Right lobe of liver (tissue), 6 donors: ENCODE results near the gene CIBAR2. TPM values are rescaled to one million over a fixed set of nuclear protein-coding genes. Genes with fewer than 3 reads are reported as not detected.
A peak's percentile ranks its signal among the peaks of the same experiment; 100 is the strongest.

ENCODE experiments used
- ATAC-seq, 4 donors: fragments of 200-7000 bp; cut with Tn5 transposase; one replicate each; pipeline ENCODE4 v1.9.1; 2020; ENCODE audit warnings: mild to moderate bottlenecking in 4 of 4, moderate library complexity in 4 of 4
- DNase-seq, 3 donors: peaks; one replicate each; pipeline ENCODE4 v3.0.0-alpha.2; 2020
- H3K27ac ChIP-seq, 3 donors: fragments of 200-600 bp; one replicate each; pipeline ENCODE4 v1.8.0; 2022
- H3K27me3 ChIP-seq, 2 donors: fragments of 200-600 bp; one replicate each; pipeline ENCODE4 v1.8.0; 2022
- H3K36me3 ChIP-seq, 4 donors: fragments of 200-600 bp; sonication (generic) in 1 of 4; one replicate each; pipeline versions ENCODE4 v1.5.1 to v1.8.0; 2017 to 2022; ENCODE audit warnings: control low read depth in 1 of 4
- H3K4me1 ChIP-seq, 4 donors: fragments of 200-600 bp; sonication (generic) in 1 of 4; one replicate each; pipeline versions ENCODE4 v1.5.1 to v1.8.0; 2017 to 2022; ENCODE audit warnings: control low read depth in 1 of 4
- H3K4me3 ChIP-seq, 3 donors: fragments of 200-600 bp; one replicate each; pipeline ENCODE4 v1.8.0; 2022
- H3K9me3 ChIP-seq, 4 donors: fragments of 200-600 bp; sonication (generic) in 1 of 4; one replicate each; pipeline versions ENCODE4 v1.5.1 to v1.8.0; 2017 to 2022; ENCODE audit warnings: control low read depth in 1 of 4
- POLR2A ChIP-seq: fragments of 450-650 bp; IDR thresholded peaks from one replicate; pipeline ENCODE4 v1.6.1; 2017; ENCODE audit warnings: antibody characterized with exemption, mild to moderate bottlenecking
- WGBS: methylation state at CpG from one replicate; pipeline ENCODE4 v1.1.6; 2018; ENCODE audit warnings: low coverage, low lambda C conversion rate; ENCODE audit not compliant: insufficient coverage; ENCODE audit errors: missing lambda C conversion rate; 5-methylcytosine and 5-hydroxymethylcytosine counted together
- intact Hi-C, 2 donors: fragments of 100-400 bp; cut with DNase I; formaldehyde crosslinking; loops; one replicate each; pipeline versions ENCODE4 v1.11.2 to v1.14.1; 2022
- total RNA-seq, 6 experiments: library from RNA; depleted of rRNA in 2 of 6; stranded (reverse); fragments of >200 nt in 2 of 6; fragmentation: NEBNext Ultra II Directional in 3 of 6; extraction: Animal tissue kit (Norgen Biotek cat#: 25700) in 3 of 6; gene quantifications; one replicate each; pipeline versions ENCODE4 v1.1.0 to v1.2.4, GENCODE V29; 2016 to 2023
- TF ChIP-seq, protein P1 (sequence below), 4 donors: fragments of 200-600 bp in 3 of 4; fragments of 450-650 bp in 1 of 4; IDR thresholded peaks; one replicate each; pipeline versions ENCODE4 v1.5.1 to v1.8.0; 2016 to 2022; ENCODE audit warnings: antibody characterized with exemption in 4 of 4, mild to moderate bottlenecking in 2 of 4
- donor health status: DM: no; HTN: yes; CAD: no.
- donor health status: DM: no; HTN: no; CAD: no.
- donor health status: DM: no; HTN: no; CAD: no.
- donor health status: DM: no; HTN: yes; CAD: no.
- donor health status: DM: no; HTN: yes; CAD: no.

The CIBAR2 gene
- total RNA-seq, 6 experiments from 2014 or later, result not detected

DNA sequence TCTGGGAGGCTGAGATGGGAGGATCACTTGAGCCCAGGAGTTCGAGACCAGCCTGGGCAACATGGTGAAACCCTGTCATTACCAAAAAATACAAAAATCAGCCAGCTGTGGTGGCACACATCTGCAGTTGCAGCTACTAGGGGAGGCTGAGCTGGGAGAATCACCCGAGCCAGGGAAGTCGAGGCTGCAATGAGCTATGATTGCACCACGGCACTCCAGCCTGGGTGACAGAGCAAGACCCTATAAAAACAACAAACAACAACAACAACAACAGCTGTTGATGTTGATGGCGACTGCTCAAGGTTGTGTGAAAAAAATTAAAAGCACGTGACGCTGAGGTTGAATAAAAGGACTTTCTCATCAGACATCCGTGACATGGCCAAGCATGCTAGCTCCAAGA lies 40.8 kb upstream of the CIBAR2 start:
- no peaks in the 10 kb centered on the region for H3K9me3 ChIP-seq
- no peaks in the 10 kb centered on the region for H3K36me3 ChIP-seq
- H3K4me1 ChIP-seq, result peaks cover 0 to 27% (median 11%) of the 10 kb centered on the region in 4 donors
- no peak for DNase-seq
- no peaks in the 10 kb centered on the region for H3K27me3 ChIP-seq
- no peak for ATAC-seq
- no peak for TF ChIP-seq POLR2A
- TF ChIP-seq, protein P1, sequence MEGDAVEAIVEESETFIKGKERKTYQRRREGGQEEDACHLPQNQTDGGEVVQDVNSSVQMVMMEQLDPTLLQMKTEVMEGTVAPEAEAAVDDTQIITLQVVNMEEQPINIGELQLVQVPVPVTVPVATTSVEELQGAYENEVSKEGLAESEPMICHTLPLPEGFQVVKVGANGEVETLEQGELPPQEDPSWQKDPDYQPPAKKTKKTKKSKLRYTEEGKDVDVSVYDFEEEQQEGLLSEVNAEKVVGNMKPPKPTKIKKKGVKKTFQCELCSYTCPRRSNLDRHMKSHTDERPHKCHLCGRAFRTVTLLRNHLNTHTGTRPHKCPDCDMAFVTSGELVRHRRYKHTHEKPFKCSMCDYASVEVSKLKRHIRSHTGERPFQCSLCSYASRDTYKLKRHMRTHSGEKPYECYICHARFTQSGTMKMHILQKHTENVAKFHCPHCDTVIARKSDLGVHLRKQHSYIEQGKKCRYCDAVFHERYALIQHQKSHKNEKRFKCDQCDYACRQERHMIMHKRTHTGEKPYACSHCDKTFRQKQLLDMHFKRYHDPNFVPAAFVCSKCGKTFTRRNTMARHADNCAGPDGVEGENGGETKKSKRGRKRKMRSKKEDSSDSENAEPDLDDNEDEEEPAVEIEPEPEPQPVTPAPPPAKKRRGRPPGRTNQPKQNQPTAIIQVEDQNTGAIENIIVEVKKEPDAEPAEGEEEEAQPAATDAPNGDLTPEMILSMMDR (IDR thresholded peaks at IDR 0.05), result no peak
- H3K27ac ChIP-seq, result no peak overlapping the region
- H3K4me3 ChIP-seq, result no peak overlapping the region
- WGBS, result 81% methylated on average over 7 of the region's 8 CpGs
- intact Hi-C loops, result no loop called here

DNA sequence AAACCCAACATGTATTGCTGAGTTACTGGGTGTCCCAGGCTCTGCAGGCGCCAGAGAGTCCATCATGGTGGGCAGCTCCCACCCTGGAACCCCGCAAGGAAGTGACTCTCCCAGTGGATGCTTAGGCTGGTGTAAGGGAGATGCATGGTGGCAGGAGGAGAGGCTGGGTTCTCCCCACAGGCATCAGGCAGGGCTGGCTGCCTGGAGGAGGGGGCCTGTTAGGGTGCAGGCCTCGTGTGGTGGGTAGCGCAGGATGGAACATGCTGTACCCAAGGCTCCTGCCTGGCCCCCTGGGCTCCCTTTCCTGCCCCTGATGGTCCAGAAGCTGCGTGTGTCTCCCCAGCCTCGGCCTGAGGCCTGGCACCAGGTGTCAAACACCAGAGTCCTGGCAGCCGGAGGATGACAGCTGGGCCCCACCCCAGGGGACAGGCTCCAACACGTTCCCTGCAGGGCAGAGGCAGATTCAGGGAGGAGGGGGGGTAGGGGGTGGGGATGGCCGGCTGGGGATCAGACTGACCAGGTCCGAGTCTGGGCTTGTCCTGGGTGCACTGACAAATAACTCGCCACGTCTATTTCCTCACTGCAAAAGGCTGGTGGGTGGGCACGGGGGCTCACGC lies 40.2 kb upstream of the CIBAR2 start:
- no peaks in the 10 kb centered on the region for H3K9me3 ChIP-seq
- no peak for ATAC-seq
- intact Hi-C loops, result no loop called here
- no peaks in the 10 kb centered on the region for H3K36me3 ChIP-seq
- WGBS, result no CpG with 5 or more reads among the region's 14 CpGs
- H3K27me3 ChIP-seq, result no peaks in the 10 kb centered on the region
- TF ChIP-seq POLR2A, result no peak
- TF ChIP-seq, protein P1 (IDR thresholded peaks at IDR 0.05), result no peak
- H3K4me1 ChIP-seq, result peaks cover 0 to 27% (median 11%) of the 10 kb centered on the region in 4 donors
- H3K4me3 ChIP-seq, result no peak overlapping the region
- H3K27ac ChIP-seq, result peak overlapping the region in 1 of 3 donors; percentile 42
- no peak for DNase-seq

DNA sequence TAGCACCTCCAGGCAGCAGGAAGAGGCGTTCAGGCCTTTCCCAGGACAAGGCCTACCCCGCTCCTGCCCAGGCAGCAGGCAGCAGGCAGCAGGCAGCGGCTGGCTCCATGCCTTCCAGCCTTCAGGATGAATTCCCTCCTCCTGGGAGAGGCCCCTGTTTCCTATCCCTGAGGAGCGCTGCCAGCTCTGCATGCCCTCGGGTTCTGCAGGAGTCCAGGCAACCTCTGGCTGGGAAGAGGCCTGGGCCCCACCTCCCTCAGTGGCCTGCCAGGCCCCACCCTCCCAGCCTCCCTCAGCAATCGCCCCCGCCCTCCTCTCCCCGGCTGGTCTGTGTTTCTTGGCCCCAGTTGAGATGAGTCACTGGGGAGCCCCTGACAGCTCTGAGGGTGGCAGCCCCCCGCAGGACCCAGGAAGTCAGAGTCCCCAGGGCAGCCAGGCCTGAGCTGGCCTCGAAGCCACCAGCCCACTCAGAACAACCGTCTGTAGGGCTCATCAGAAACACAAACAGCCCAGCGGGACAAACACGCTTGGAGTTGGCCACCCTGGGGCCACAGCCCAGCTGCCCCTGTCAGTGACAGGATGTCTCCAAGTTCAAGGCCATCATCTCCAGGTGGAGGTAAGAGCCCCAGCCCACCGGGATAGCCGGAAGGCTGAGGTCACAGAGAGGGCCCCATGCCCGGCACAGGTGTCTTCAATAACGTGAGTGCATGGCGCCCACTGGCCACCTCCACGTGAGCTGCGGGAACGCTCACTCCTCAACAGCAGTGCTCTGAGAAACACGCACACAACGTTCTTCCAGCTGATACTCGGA lies 39.5 kb upstream of the CIBAR2 start:
- intact Hi-C loops, result no loop called here
- 24% methylated on average over 9 of the region's 24 CpGs for WGBS
- H3K27ac ChIP-seq, result peak overlapping the region in 2 of 3 donors; percentile 21 to 42
- H3K27me3 ChIP-seq, result no peaks in the 10 kb centered on the region
- no peaks in the 10 kb centered on the region for H3K36me3 ChIP-seq
- H3K4me3 ChIP-seq, result no peak overlapping the region
- DNase-seq (peak; percentile 66 to 91 (median 91)), ATAC-seq (peak; percentile 72 to 76 (median 74))
- peaks cover 0 to 27% (median 12%) of the 10 kb centered on the region in 4 donors for H3K4me1 ChIP-seq
- H3K9me3 ChIP-seq, result no peaks in the 10 kb centered on the region
- TF ChIP-seq POLR2A, result no peak
- TF ChIP-seq, protein P1 (IDR thresholded peaks at IDR 0.05), result no peak

DNA sequence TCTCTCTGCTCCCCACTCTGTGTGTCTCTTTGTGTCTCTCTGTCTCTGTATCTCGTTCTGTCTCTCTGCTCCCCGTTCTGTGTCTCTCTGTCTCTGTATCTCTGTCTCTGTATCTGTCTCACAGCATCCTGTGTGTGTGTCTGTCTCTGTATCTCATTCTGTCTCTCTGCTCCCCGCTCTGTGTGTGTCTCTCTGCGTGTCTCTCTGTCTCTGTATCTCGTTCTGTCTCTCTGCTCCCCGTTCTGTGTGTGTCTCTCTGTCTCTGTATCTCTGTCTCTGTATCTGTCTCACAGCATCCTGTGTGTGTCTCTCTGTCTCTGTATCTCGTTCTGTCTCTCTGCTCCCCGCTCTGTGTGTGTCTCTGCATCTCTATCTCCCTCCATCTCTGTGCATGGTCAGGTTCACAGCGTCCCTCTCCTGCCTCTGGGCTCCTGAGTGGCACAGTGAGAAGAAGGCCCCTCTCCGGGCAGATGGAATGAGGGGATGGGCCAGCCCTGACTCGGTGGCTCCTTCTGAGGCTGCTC lies 38.9 kb upstream of the CIBAR2 start:
- no peaks in the 10 kb centered on the region for H3K27me3 ChIP-seq
- intact Hi-C loops, result no loop called here
- 67% methylated on average over 10 of the region's 11 CpGs for WGBS
- peaks cover 0 to 28% (median 13%) of the 10 kb centered on the region in 4 donors for H3K4me1 ChIP-seq
- no peak overlapping the region for H3K4me3 ChIP-seq
- H3K36me3 ChIP-seq, result no peaks in the 10 kb centered on the region
- ATAC-seq (no peak), DNase-seq (no peak)
- H3K9me3 ChIP-seq, result no peaks in the 10 kb centered on the region
- TF ChIP-seq, protein P1 (IDR thresholded peaks at IDR 0.05), result no peak
- no peak for TF ChIP-seq POLR2A
- peak overlapping the region in 1 of 3 donors; percentile 42 for H3K27ac ChIP-seq
